Transverse colon (tissue), 3 donors: ENCODE measurements around the gene B4GALNT1.

Experiments used
- EP300 ChIP-seq: sonication (generic); formaldehyde crosslinking; IDR thresholded peaks from one replicate; pipeline ENCODE4 v1.6.1; 2017; ENCODE audit warnings: antibody characterized with exemption, low read depth
- POLR2A ChIP-seq: fragments of 450-650 bp; IDR thresholded peaks from one replicate; pipeline ENCODE4 v1.6.1; 2016; ENCODE audit warnings: antibody characterized with exemption, mild to moderate bottlenecking, moderate library complexity
- TF ChIP-seq, protein P1 (sequence below), 5 experiments: fragments of 200-600 bp in 3 of 5; fragments of 450-650 bp in 2 of 5; sonication (generic) in 3 of 5; IDR thresholded peaks; 1 replicate in 2 of 5; 2 replicates in 3 of 5; pipeline ENCODE4 v1.5.1; 2016 to 2017; ENCODE audit warnings: antibody characterized with exemption in 5 of 5, inconsistent platforms in 3 of 5, mild to moderate bottlenecking in 2 of 5, moderate library complexity in 1 of 5

DNA sequence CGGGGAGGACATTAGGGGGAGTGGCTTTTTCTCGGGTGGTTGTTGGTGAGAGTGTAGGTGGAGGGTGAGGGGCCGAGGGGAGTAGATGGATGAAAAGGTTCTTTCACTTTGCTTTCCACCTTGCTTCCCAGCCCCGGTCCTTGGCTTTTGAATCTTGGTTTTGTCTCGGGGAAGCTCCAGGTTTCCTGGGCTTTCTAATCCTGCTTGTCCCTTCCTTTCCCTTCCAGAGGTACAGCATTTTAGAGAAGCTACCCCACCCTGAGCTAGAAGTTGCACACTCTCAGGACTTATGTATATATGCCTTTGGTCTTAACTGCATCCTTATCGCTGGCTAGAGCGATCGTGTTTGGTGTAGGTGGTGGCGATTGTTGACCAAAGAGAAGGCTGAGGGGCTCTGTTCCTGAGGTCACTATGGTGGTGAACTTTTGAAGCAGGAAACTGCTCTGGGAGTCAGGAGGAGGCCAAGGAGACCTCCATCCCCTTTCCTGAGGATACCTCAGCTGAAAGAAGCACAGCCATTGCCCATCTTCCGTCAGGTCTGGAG, 41.1 kb downstream of the B4GALNT1 start:
- TF ChIP-seq, protein P1, sequence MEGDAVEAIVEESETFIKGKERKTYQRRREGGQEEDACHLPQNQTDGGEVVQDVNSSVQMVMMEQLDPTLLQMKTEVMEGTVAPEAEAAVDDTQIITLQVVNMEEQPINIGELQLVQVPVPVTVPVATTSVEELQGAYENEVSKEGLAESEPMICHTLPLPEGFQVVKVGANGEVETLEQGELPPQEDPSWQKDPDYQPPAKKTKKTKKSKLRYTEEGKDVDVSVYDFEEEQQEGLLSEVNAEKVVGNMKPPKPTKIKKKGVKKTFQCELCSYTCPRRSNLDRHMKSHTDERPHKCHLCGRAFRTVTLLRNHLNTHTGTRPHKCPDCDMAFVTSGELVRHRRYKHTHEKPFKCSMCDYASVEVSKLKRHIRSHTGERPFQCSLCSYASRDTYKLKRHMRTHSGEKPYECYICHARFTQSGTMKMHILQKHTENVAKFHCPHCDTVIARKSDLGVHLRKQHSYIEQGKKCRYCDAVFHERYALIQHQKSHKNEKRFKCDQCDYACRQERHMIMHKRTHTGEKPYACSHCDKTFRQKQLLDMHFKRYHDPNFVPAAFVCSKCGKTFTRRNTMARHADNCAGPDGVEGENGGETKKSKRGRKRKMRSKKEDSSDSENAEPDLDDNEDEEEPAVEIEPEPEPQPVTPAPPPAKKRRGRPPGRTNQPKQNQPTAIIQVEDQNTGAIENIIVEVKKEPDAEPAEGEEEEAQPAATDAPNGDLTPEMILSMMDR (IDR thresholded peaks at IDR 0.05), result no peak
- no peak for TF ChIP-seq POLR2A
- TF ChIP-seq EP300, result no peak
